Neutrophil (primary cell): ENCODE results near the gene KAT7.

Experiments used
- H3K27ac ChIP-seq: fragments of 200-600 bp; sonication (generic); 2 replicates; pipeline ENCODE4 v1.5.1; 2016; ENCODE audit warnings: mild to moderate bottlenecking, moderate library complexity
- H3K27me3 ChIP-seq: fragments of 200-600 bp; sonication (generic); 2 replicates; pipeline ENCODE4 v1.6.0; 2016; ENCODE audit warnings: mild to moderate bottlenecking
- H3K36me3 ChIP-seq: fragments of 200-600 bp; sonication (generic); 2 replicates; pipeline ENCODE4 v1.5.1; 2017
- H3K4me1 ChIP-seq, 2 experiments: fragments of 200-600 bp in 1 of 2; sonication (generic) in 1 of 2; 1 replicate in 1 of 2; 2 replicates in 1 of 2; pipeline versions ENCODE4 v1.5.1 to v1.6.1; 2013 to 2016; ENCODE audit warnings: low read depth in 1 of 2, low read length in 1 of 2, mild to moderate bottlenecking in 1 of 2, moderate library complexity in 1 of 2; ENCODE audit not compliant: control insufficient read depth in 1 of 2, insufficient read depth in 1 of 2
- H3K4me3 ChIP-seq, 2 experiments: fragments of 200-600 bp in 1 of 2; sonication (generic) in 1 of 2; 1 replicate in 1 of 2; 2 replicates in 1 of 2; pipeline ENCODE4 v1.5.1; 2013 to 2016; ENCODE audit warnings: low read depth in 1 of 2, low read length in 1 of 2, mild to moderate bottlenecking in 1 of 2, moderate library complexity in 1 of 2
- H3K9me3 ChIP-seq: fragments of 200-600 bp; sonication (generic); 2 replicates; pipeline ENCODE4 v1.5.1; 2016
- TF ChIP-seq, protein P1 (sequence below): fragments of 200-600 bp; sonication (generic); IDR thresholded peaks from 2 replicates; pipeline ENCODE4 v1.5.1; 2016; ENCODE audit warnings: antibody characterized with exemption

KAT7 gene

GRCh38 chr17:49762151-49762941 is 26.1 kb upstream of the KAT7 start:
- Histone ChIP-seq H3K27ac (peak overlapping the region; percentile 78), H3K4me1 (peaks cover 24 to 32% of the 10 kb centered on the region in 2 experiments), H3K36me3 (peaks cover 9% of the 10 kb centered on the region), H3K9me3 (no peaks in the 10 kb centered on the region), H3K27me3 (no peaks in the 10 kb centered on the region), H3K4me3 (peak overlapping the region; percentile 75 to 79)
- TF ChIP-seq, protein P1, sequence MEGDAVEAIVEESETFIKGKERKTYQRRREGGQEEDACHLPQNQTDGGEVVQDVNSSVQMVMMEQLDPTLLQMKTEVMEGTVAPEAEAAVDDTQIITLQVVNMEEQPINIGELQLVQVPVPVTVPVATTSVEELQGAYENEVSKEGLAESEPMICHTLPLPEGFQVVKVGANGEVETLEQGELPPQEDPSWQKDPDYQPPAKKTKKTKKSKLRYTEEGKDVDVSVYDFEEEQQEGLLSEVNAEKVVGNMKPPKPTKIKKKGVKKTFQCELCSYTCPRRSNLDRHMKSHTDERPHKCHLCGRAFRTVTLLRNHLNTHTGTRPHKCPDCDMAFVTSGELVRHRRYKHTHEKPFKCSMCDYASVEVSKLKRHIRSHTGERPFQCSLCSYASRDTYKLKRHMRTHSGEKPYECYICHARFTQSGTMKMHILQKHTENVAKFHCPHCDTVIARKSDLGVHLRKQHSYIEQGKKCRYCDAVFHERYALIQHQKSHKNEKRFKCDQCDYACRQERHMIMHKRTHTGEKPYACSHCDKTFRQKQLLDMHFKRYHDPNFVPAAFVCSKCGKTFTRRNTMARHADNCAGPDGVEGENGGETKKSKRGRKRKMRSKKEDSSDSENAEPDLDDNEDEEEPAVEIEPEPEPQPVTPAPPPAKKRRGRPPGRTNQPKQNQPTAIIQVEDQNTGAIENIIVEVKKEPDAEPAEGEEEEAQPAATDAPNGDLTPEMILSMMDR: no peak

DNA sequence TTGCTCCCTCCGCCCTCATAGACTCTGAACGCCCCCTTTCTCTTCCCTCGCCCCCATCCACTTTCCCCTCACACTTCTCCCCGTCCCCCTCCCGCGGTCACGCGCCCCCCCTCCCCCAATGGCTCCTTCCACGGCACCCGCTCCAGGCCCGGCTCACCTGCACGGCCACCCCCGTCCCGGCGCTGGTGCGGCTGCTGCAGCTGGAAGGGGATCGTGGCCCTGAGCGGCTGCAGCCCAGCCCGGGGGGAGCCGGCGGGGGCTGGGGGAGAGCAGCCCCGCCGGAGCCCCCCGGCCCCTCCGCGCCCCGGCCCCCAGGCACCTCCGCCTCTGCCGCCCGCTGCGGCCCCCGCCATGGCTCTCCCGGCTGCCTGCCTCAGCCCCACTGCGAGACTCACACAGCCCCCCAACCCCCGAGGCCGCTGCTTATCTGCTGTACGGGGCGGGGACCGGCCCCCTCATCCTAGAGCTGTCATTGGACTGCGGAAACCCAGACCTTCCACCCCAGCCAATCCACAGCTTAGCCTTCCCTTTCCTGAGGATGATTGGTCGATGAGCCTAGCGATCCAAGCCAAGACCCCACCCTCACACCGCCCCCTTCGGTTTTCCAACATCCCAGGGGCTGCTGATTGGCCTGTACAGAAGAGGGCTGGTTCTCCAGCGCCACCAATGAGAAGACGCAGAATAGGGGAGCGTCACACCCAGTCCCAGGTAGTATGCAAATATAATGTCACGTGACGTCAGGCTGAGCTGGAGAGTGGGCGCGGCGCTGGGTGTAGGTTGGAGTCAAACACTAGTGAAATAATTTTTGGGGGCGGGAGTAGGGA is 24.5 kb upstream of the KAT7 start, which contains the start of gene FAM117A:
Gene FAM117A, minus strand, starts transcription at position 397 of the 824 bp plus-strand sequence. Its CDS starts 44 bp downstream, at position 353.
- Histone ChIP-seq H3K4me3 (peak within 1 kb of the TSS; percentile 75 to 79), H3K4me1 (peaks cover 24 to 32% of the 10 kb centered on the region in 2 experiments), H3K27ac (peak within 1 kb of the TSS; percentile 78), H3K36me3 (no peaks in the 10 kb centered on the region), H3K27me3 (no peaks in the 10 kb centered on the region), H3K9me3 (no peaks in the 10 kb centered on the region)
- TF ChIP-seq, protein P1: no peak

DNA sequence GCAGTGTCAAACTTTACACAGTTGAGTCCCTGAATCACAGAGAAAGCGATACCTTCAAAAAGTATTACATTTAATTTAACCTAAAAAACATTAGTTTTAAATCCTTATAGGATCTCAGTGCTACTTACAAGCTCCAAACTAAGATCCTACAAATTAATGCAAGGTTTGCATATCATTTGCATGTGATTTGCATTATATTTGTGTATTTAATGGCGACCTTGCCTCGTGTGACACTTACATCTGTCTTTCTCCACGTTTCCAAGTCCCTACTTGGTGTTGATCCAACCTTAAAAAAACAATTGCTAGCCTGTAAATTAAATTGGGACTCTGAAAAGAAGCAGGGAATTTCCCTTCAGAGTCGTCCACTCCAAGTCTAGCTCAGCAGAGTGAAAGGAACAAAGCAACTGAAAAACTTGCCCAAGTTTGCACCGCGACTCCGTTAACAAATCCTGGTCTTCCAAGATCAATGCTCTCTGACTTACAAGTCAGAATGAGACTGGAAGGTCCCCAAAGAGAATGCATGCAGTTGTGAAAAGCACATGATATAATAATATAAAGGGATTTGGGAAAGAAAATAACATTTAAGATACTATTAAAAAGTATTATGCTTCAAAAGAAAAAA is 23.8 kb upstream of the KAT7 start:
- TF ChIP-seq, protein P1: no peak
- no peaks in the 10 kb centered on the region for H3K9me3 ChIP-seq
- H3K4me1 ChIP-seq: peaks cover 24 to 32% of the 10 kb centered on the region in 2 experiments
- peak overlapping the region; percentile 75 to 79 for H3K4me3 ChIP-seq
- no peaks in the 10 kb centered on the region for H3K27me3 ChIP-seq
- peak overlapping the region; percentile 78 for H3K27ac ChIP-seq
- no peaks in the 10 kb centered on the region for H3K36me3 ChIP-seq

GRCh38 chr17:49766918-49767530 is 21.5 kb upstream of the KAT7 start:
- no peak overlapping the region for H3K27ac ChIP-seq
- TF ChIP-seq, protein P1: no peak
- no peaks in the 10 kb centered on the region for H3K9me3 ChIP-seq
- no peaks in the 10 kb centered on the region for H3K36me3 ChIP-seq
- H3K27me3 ChIP-seq: no peaks in the 10 kb centered on the region
- H3K4me3 ChIP-seq: no peak overlapping the region
- H3K4me1 ChIP-seq: peaks cover 21 to 22% of the 10 kb centered on the region in 2 experiments
